GM23248 (cell line): ENCODE measurements around the gene ZFP90. TPM values are rescaled to one million over a fixed set of nuclear protein-coding genes. Genes with fewer than 3 reads are reported as not detected.

ENCODE experiments used
- DNase-seq: peaks from one replicate; pipeline ENCODE4 v3.0.0-alpha.2; 2015
- H2AFZ ChIP-seq: fragments of 200-600 bp; sonication (generic); 2 replicates; pipeline ENCODE4 v1.6.1; 2016; ENCODE audit warnings: antibody characterized with exemption
- H3F3A ChIP-seq: fragments of 200-600 bp; sonication (generic); 2 replicates; pipeline ENCODE4 v1.6.1; 2016; ENCODE audit warnings: mild to moderate bottlenecking, antibody characterized with exemption, mixed run types; ENCODE audit not compliant: insufficient read depth
- H3K27ac ChIP-seq: fragments of 200-600 bp; sonication (generic); 2 replicates; pipeline ENCODE4 v1.5.1; 2016; ENCODE audit warnings: mild to moderate bottlenecking
- H3K27me3 ChIP-seq: fragments of 200-600 bp; sonication (generic); replicated peaks from 2 replicates; pipeline ENCODE4 v1.6.1; 2016; ENCODE audit warnings: mild to moderate bottlenecking; ENCODE audit not compliant: insufficient read depth
- H3K36me3 ChIP-seq: fragments of 200-600 bp; sonication (generic); 2 replicates; pipeline ENCODE4 v1.6.1; 2016; ENCODE audit warnings: low read depth, mild to moderate bottlenecking
- H3K4me1 ChIP-seq: fragments of 200-600 bp; sonication (generic); 2 replicates; pipeline ENCODE4 v1.6.1; 2016; ENCODE audit warnings: mild to moderate bottlenecking; ENCODE audit not compliant: insufficient read depth
- H3K4me2 ChIP-seq: fragments of 200-600 bp; sonication (generic); one replicate; pipeline ENCODE4 v1.6.1; 2016; ENCODE audit warnings: mild to moderate bottlenecking; ENCODE audit not compliant: unreplicated experiment
- H3K4me3 ChIP-seq: fragments of 200-600 bp; sonication (generic); 2 replicates; pipeline ENCODE4 v1.5.1; 2016; ENCODE audit warnings: mild to moderate bottlenecking
- H3K79me2 ChIP-seq: fragments of 200-600 bp; sonication (generic); 2 replicates; pipeline ENCODE4 v1.6.1; 2016; ENCODE audit warnings: mild to moderate bottlenecking; ENCODE audit not compliant: insufficient read depth
- H3K9ac ChIP-seq: fragments of 200-600 bp; sonication (generic); 2 replicates; pipeline ENCODE4 v1.6.1; 2016; ENCODE audit warnings: mild to moderate bottlenecking
- H3K9me2 ChIP-seq: fragments of 200-600 bp; sonication (generic); 2 replicates; pipeline ENCODE4 v1.6.1; 2016; ENCODE audit warnings: mixed run types, mild to moderate bottlenecking, moderate library complexity; ENCODE audit not compliant: insufficient read depth
- H3K9me3 ChIP-seq: fragments of 200-600 bp; sonication (generic); one replicate; pipeline ENCODE4 v1.6.1; 2017; ENCODE audit warnings: low read depth
- H4K20me1 ChIP-seq: fragments of 200-600 bp; sonication (generic); 2 replicates; pipeline ENCODE4 v1.6.0; 2016; ENCODE audit not compliant: insufficient read depth
- EZH2 ChIP-seq: fragments of 200-600 bp; sonication (generic); IDR thresholded peaks from 2 replicates; pipeline ENCODE4 v1.6.1; 2018; ENCODE audit warnings: antibody characterized with exemption, mild to moderate bottlenecking; ENCODE audit not compliant: insufficient read depth, poor library complexity, severe bottlenecking
- EZH2phosphoT487 ChIP-seq: fragments of 200-600 bp; sonication (generic); IDR thresholded peaks from 2 replicates; pipeline ENCODE4 v1.6.1; 2018; ENCODE audit warnings: antibody characterized with exemption, moderate library complexity, mild to moderate bottlenecking, low read depth; ENCODE audit not compliant: insufficient read depth
- WGBS, 2 experiments: methylation state at CpG; one replicate each; pipeline ENCODE4 v1.1.6; 2015 to 2017; ENCODE audit warnings: low lambda C conversion rate in 2 of 2, low coverage in 1 of 2; ENCODE audit errors: missing lambda C conversion rate in 2 of 2; 5-methylcytosine and 5-hydroxymethylcytosine counted together
- in situ Hi-C: fragments of 300-500 bp; cut with MboI; formaldehyde crosslinking; loops from 2 replicates; pipeline ENCODE4 v1.15.0; 2020
- polyA plus RNA-seq: library from polyadenylated mRNA; unstranded; fragments of >200 nt; fragmentation: Nextera tagmentation; extraction: Ambion mirVana; gene quantifications from 2 replicates; pipeline ENCODE4 v1.2.1, GENCODE V29; 2016
- total RNA-seq: library from RNA; depleted of rRNA; stranded (reverse); fragments of >200 nt; shearing (Covaris generic); gene quantifications from 2 replicates; pipeline ENCODE4 v1.2.3, GENCODE V29; 2014

Gene ZFP90
- total and polyA plus RNA-seq, 2 experiments from 2014 or later = 11.9 to 20.6 TPM

- Histone ChIP-seq H3K9ac (no peak overlapping the region), H3K4me2 (peak overlapping the region; percentile 58), H3K36me3 (no peaks in the 10 kb centered on the region), H2AFZ (peak overlapping the region; percentile 66), H3F3A (no peaks in the 10 kb centered on the region), H3K79me2 (no peaks in the 10 kb centered on the region), H3K27me3 (no peaks in the 10 kb centered on the region), H3K4me3 (no peak overlapping the region), H3K4me1 (no peaks in the 10 kb centered on the region), H3K27ac (no peak overlapping the region), H4K20me1 (no peaks in the 10 kb centered on the region), H3K9me2 (no peaks in the 10 kb centered on the region), H3K9me3 (no peaks in the 10 kb centered on the region)
- 6 to 8% methylated on average over 24 to 25 of the region's 26 CpGs for WGBS, 2 experiments
- no peak for TF ChIP-seq EZH2phosphoT487
- TF ChIP-seq EZH2 = no peak
- peak; percentile 82 for DNase-seq
- in situ Hi-C loops = loop anchor here (10.0 kb wide), 1 partner anchor 214 kb away; no protein-coding TSS in a partner anchor
Measured at GRCh38 chr16:68590201-68590994, 51.3 kb downstream of the ZFP90 start.

- Histone ChIP-seq H3K4me2 (no peak overlapping the region), H3K79me2 (no peaks in the 10 kb centered on the region), H4K20me1 (no peaks in the 10 kb centered on the region), H3K4me1 (no peaks in the 10 kb centered on the region), H3F3A (no peaks in the 10 kb centered on the region), H3K9me2 (no peaks in the 10 kb centered on the region), H3K9ac (no peak overlapping the region), H3K27ac (no peak overlapping the region), H2AFZ (no peak overlapping the region), H3K27me3 (peaks cover 4% of the 10 kb centered on the region; the same call in 1 of the 2 replicates), H3K4me3 (no peak overlapping the region), H3K36me3 (no peaks in the 10 kb centered on the region), H3K9me3 (no peaks in the 10 kb centered on the region)
- in situ Hi-C loops = loop anchor here (10.0 kb wide), 1 partner anchor 212 kb away; no protein-coding TSS in a partner anchor
- 43 to 56% methylated on average over 5 of the region's 5 CpGs for WGBS, 2 experiments
- peak; percentile 18 for DNase-seq
- TF ChIP-seq EZH2phosphoT487 = no peak
- TF ChIP-seq EZH2 = no peak
Measured at GRCh38 chr16:68592466-68593337, 53.6 kb downstream of the ZFP90 start.

- no peak for DNase-seq
- Histone ChIP-seq H3K27me3 (peaks cover 4% of the 10 kb centered on the region; the same call in 1 of the 2 replicates), H3K36me3 (no peaks in the 10 kb centered on the region), H3K4me1 (no peaks in the 10 kb centered on the region), H3K9me3 (no peaks in the 10 kb centered on the region), H2AFZ (no peak overlapping the region), H3F3A (no peaks in the 10 kb centered on the region), H3K27ac (no peak overlapping the region), H3K9me2 (no peaks in the 10 kb centered on the region), H4K20me1 (no peaks in the 10 kb centered on the region), H3K4me3 (no peak overlapping the region), H3K79me2 (no peaks in the 10 kb centered on the region), H3K4me2 (no peak overlapping the region), H3K9ac (no peak overlapping the region)
- TF ChIP-seq EZH2 (no peak), EZH2phosphoT487 (no peak)
- in situ Hi-C loops = loop anchor here (10.0 kb wide), 1 partner anchor 209 kb away; no protein-coding TSS in a partner anchor
- WGBS, 2 experiments = 61 to 68% methylated on average over 6 of the region's 6 CpGs
Measured at GRCh38 chr16:68596266-68596665, 57.2 kb downstream of the ZFP90 start.

- H3K27ac ChIP-seq = no peak overlapping the region
- in situ Hi-C loops = loop anchor here (10.0 kb wide), 1 partner anchor 205 kb away; no protein-coding TSS in a partner anchor
- no peaks in the 10 kb centered on the region for H3K36me3 ChIP-seq
- no peaks in the 10 kb centered on the region for H4K20me1 ChIP-seq
- no peaks in the 10 kb centered on the region for H3K9me2 ChIP-seq
- H3K4me2 ChIP-seq = no peak overlapping the region
- no peak overlapping the region for H3K4me3 ChIP-seq
- 63 to 75% methylated on average over 1 of the region's 1 CpG for WGBS, 2 experiments
- no peak for DNase-seq
- H3K4me1 ChIP-seq = no peaks in the 10 kb centered on the region
- H3K9me3 ChIP-seq = no peaks in the 10 kb centered on the region
- H3F3A ChIP-seq = no peaks in the 10 kb centered on the region
- no peak overlapping the region for H2AFZ ChIP-seq
- no peak overlapping the region for H3K9ac ChIP-seq
- TF ChIP-seq EZH2 (no peak), EZH2phosphoT487 (no peak)
- no peaks in the 10 kb centered on the region for H3K79me2 ChIP-seq
- peaks cover 4% of the 10 kb centered on the region; the same call in 1 of the 2 replicates for H3K27me3 ChIP-seq
Measured at GRCh38 chr16:68599586-68599985, 60.5 kb downstream of the ZFP90 start.
